WTC11 (cell line): ENCODE data around the gene SIGLEC15. TPM values are rescaled to one million over a fixed set of nuclear protein-coding genes. Genes with fewer than 3 reads are reported as not detected.
A peak's percentile ranks its signal among the peaks of the same experiment; 100 is the strongest.
"Not testable (repeated sequence)": the region's sequence is repeated elsewhere in the genome, so short reads cannot be mapped to it uniquely, and the experiment has no call there.

Source experiments
- ATAC-seq: fragments of 200-7000 bp; cut with Tn5 transposase; 2 replicates; pipeline ENCODE4 v1.10.0; 2021; ENCODE audit warnings: mild to moderate bottlenecking, moderate library complexity
- CTCF ChIA-PET: fragments of 300-600 bp; sonication (Branson Sonifier 250); formaldehyde crosslinking; loops from one replicate; lab custom pipeline; 2021; ENCODE audit warnings: antibody characterized with exemption; lab: Charles Lee
- POLR2A ChIA-PET: fragments of 350-600 bp; sonication (Branson Sonifier 250); formaldehyde crosslinking; loops from one replicate; lab custom pipeline; 2021; ENCODE audit warnings: antibody characterized with exemption; lab: Charles Lee
- DNase-seq: peaks from one replicate; pipeline ENCODE4 v3.0.0; 2021; ENCODE audit warnings: low spot score
- H3K27ac Mint-ChIP-seq: 2 replicates; pipeline ENCODE4 v1.8.0; 2021; ENCODE audit warnings: mixed read lengths
- H3K27me3 Mint-ChIP-seq: 2 replicates; pipeline ENCODE4 v1.8.0; 2021; ENCODE audit warnings: low read depth, mild to moderate bottlenecking, moderate library complexity, mixed read lengths
- H3K36me3 Mint-ChIP-seq: 2 replicates; pipeline ENCODE4 v1.8.0; 2021; ENCODE audit warnings: mixed read lengths
- H3K4me1 Mint-ChIP-seq: 2 replicates; pipeline ENCODE4 v1.8.0; 2022; ENCODE audit warnings: mixed read lengths
- H3K4me3 Mint-ChIP-seq: 2 replicates; pipeline ENCODE4 v1.8.0; 2021; ENCODE audit warnings: mild to moderate bottlenecking, moderate library complexity, mixed read lengths
- H3K9me3 Mint-ChIP-seq: 2 replicates; pipeline ENCODE4 v1.8.0; 2021; ENCODE audit warnings: mixed read lengths
- ARID4B ChIP-seq: sonication (generic); formaldehyde crosslinking; IDR thresholded peaks from 2 replicates; pipeline ENCODE4 v1.8.0; 2023; ENCODE audit warnings: missing genetic modification reagents, mild to moderate bottlenecking, borderline replicate concordance
- CTCF ChIP-seq: fragments of 200-600 bp; IDR thresholded peaks from 2 replicates; pipeline ENCODE4 v1.8.0; 2022; ENCODE audit warnings: antibody characterized with exemption
- E2F4 ChIP-seq: sonication (generic); formaldehyde crosslinking; IDR thresholded peaks from 2 replicates; pipeline ENCODE4 v1.8.1; 2022; ENCODE audit warnings: low read depth, mild to moderate bottlenecking, moderate library complexity, missing genetic modification reagents, borderline replicate concordance
- FOXP1 ChIP-seq: sonication (generic); formaldehyde crosslinking; IDR thresholded peaks from 2 replicates; pipeline ENCODE4 v1.8.0; 2022; ENCODE audit warnings: missing genetic modification reagents, mild to moderate bottlenecking, moderate library complexity, borderline replicate concordance
- JUN ChIP-seq: sonication (generic); formaldehyde crosslinking; IDR thresholded peaks from 2 replicates; pipeline ENCODE4 v1.8.0; 2023; ENCODE audit warnings: mild to moderate bottlenecking, missing genetic modification reagents
- MAX ChIP-seq: sonication (generic); formaldehyde crosslinking; IDR thresholded peaks from 2 replicates; pipeline ENCODE4 v1.8.0; 2022; ENCODE audit warnings: mild to moderate bottlenecking, missing genetic modification reagents
- NR2C2 ChIP-seq: sonication (generic); formaldehyde crosslinking; IDR thresholded peaks from 2 replicates; pipeline ENCODE4 v1.8.0; 2022; ENCODE audit warnings: mild to moderate bottlenecking, missing genetic modification reagents
- STAT6 ChIP-seq: sonication (generic); formaldehyde crosslinking; conservative IDR thresholded peaks from 2 replicates; pipeline ENCODE4 v1.8.1; 2023; ENCODE audit warnings: mild to moderate bottlenecking, low read depth, missing genetic modification reagents, moderate library complexity
- ZMAT4 ChIP-seq: fragments of 250-450 bp; sonication (Bioruptor Pico); IDR thresholded peaks from 2 replicates; pipeline ENCODE4 v1.9.0; 2021; ENCODE audit warnings: mild to moderate bottlenecking
- ZNF232 ChIP-seq: sonication (generic); formaldehyde crosslinking; IDR thresholded peaks from 2 replicates; pipeline ENCODE4 v1.8.0; 2022; ENCODE audit warnings: mild to moderate bottlenecking, missing genetic modification reagents
- ZNF532 ChIP-seq: fragments of 250-450 bp; sonication (Bioruptor Pico); IDR thresholded peaks from 2 replicates; pipeline ENCODE4 v1.9.0; 2021; ENCODE audit warnings: mild to moderate bottlenecking, borderline replicate concordance
- total RNA-seq: library from RNA; stranded (reverse); gene quantifications from 3 replicates; pipeline ENCODE4 v1.2.3, GENCODE V29; 2021

The SIGLEC15 gene
- total RNA-seq, 1 experiment from 2014 or later = not detected

- TF ChIP-seq ZNF532 (CRISPR knock-in tag) = no peak
These were observed 19.2 kb upstream of the SIGLEC15 start (continued) for GRCh38 chr18:45806226-45806625.

- peak; percentile 65 for ATAC-seq
- not testable (repeated sequence) for H3K4me3 Mint-ChIP-seq, H3K27me3 Mint-ChIP-seq, H3K27ac Mint-ChIP-seq
- Mint-ChIP-seq H3K9me3 (peaks cover 42% of the 10 kb centered on the region), H3K36me3 (peaks cover 19% of the 10 kb centered on the region), H3K4me1 (peaks cover 21% of the 10 kb centered on the region)
- TF ChIP-seq CTCF = 0 out of 2 replicates have a peak, but pooled peaks have one; percentile 16
- ChIA-PET POLR2A (interaction anchor here (0.5 kb wide), 1 partner anchor 1049 kb away, joined by 3 read pairs; no protein-coding TSS in a partner anchor), CTCF (interaction anchor here (0.9 to 2.5 kb wide), 24 partner anchors 20 to 142 kb away, joined by 3 to 22 read pairs (median 6); partner anchors contain the start of gene SLC14A1)
- DNase-seq = peak; percentile 67
These were observed 18.3 kb upstream of the SIGLEC15 start for GRCh38 chr18:45807144-45807543.

GRCh38 chr18:45814733-45815132 lies 10.7 kb upstream of the SIGLEC15 start:
- POLR2A ChIA-PET, CTCF ChIA-PET, H3K36me3 Mint-ChIP-seq, ATAC-seq, H3K4me1 Mint-ChIP-seq, H3K27ac Mint-ChIP-seq, DNase-seq, H3K4me3 Mint-ChIP-seq, H3K27me3 Mint-ChIP-seq: not testable (repeated sequence)
- H3K9me3 Mint-ChIP-seq = peaks cover 17% of the 10 kb centered on the region

GRCh38 chr18:45817543-45817942 lies 7.9 kb upstream of the SIGLEC15 start:
- H3K27me3 Mint-ChIP-seq = no peaks in the 10 kb centered on the region
- H3K4me3 Mint-ChIP-seq = no peak overlapping the region
- no peaks in the 10 kb centered on the region for H3K4me1 Mint-ChIP-seq
- no peak overlapping the region for H3K27ac Mint-ChIP-seq
- peaks cover 22% of the 10 kb centered on the region for H3K9me3 Mint-ChIP-seq
- DNase-seq (no peak), ATAC-seq (no peak)
- ChIA-PET POLR2A (no interaction called here), CTCF (no interaction called here)
- H3K36me3 Mint-ChIP-seq = 0 out of 2 replicates have a peak, but pooled peaks cover 3% of the 10 kb centered on the region
- TF ChIP-seq ZMAT4 (CRISPR knock-in tag) (no peak), JUN (CRISPR knock-in tag) (no peak), ARID4B (CRISPR knock-in tag) (no peak), NR2C2 (no peak), STAT6 (CRISPR knock-in tag) (no peak), ZNF232 (CRISPR knock-in tag) (no peak), FOXP1 (no peak), MAX (no peak), E2F4 (CRISPR knock-in tag) (no peak)

- ATAC-seq, H3K36me3 Mint-ChIP-seq, H3K4me3 Mint-ChIP-seq, H3K27ac Mint-ChIP-seq, DNase-seq, H3K27me3 Mint-ChIP-seq, H3K4me1 Mint-ChIP-seq, CTCF ChIA-PET, POLR2A ChIA-PET: not testable (repeated sequence)
- peaks cover 22% of the 10 kb centered on the region for H3K9me3 Mint-ChIP-seq
These were observed 6.7 kb upstream of the SIGLEC15 start for GRCh38 chr18:45818765-45819164.
